DMS153 treated with DMSO at 0.1 percent for 48 hours (cell line): ENCODE data around the gene IL17RE.

Source experiments
- DNase-seq: peaks from one replicate; lab custom pipeline; 2025; ENCODE audit not compliant: unreplicated experiment; lab: John Stamatoyannopoulos, UW

Gene IL17RE

DNA sequence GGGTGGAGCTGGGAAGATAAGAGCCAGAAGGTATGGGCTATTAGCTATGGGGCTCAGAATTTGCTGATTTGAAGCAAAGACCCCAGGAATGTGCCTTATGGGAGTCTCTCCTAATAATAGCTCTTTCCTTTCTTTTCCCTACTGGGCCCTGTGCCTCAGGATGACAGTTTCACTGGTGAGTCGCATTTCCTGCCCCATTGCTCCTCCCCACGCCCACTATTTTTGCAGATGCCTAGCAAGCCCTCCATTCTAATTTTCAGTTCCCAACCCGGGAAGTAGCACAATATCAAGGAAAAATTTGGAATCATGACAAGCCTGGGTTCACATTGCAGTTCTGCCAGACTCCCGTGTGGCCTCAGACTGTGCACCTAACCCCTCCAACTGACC is 583 bp downstream of the IL17RE start:
- no peak for DNase-seq

- no peak for DNase-seq
Measured at GRCh38 chr3:9903904-9904303, 1.3 kb downstream of the IL17RE start.

- DNase-seq = no peak
Measured at GRCh38 chr3:9906480-9906879, 3.8 kb downstream of the IL17RE start.

DNA sequence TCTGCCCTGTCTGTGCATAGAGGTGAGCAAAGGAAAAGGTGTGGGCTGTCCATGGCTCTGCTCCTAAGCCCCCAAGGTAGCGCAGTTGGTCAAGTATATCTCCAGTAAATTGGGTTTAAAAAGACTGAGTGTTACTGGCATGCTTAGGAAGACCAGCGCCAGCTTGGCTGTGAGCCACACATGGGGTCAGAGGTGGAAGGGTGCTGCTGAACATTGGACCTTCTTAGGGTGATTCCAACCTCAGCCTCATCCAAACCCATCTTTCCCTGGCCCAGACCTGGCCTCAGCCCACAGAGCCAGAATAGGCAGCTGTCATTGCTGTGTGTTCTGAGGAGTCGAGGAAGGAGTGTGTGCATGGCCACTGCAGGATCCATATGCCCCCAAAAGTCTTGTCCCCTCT is 5.6 kb downstream of the IL17RE start:
- no peak for DNase-seq

DNA sequence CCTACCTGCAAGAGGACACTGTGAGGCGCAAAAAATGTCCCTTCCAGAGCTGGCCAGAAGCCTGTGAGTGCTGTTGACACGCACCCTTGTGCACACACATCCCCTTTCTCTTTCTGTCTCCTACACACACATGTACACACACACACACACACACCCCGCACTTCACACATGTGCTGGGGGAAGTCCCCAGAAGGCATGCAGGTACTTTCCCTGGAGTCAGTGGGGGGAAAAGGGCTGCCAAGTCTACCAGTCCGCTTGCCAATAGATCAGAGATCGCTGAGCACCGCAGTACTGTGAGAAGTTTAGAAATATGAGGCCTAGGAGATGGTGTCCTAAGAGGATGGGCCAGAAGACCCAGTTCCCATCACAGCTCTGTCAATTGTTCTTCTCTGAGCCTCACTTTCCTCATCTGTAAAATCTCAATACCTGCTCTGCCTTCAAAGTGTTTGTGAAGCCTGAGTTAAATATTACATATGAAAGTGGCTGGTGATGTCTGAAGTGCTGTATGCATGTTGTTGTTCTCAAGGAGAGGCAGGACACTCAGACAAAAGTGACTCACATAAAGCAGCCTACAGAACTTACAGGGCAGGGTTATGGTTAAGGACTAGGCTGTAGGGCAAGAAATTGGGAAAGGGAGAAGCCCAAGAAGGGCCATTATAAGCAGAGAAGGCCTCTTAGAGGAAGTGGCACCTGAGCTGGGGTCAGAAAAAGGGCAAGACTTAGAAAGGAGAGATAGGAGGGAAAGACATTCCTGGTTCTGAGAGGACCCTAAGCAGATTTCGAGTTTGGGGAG is 6.8 kb downstream of the IL17RE start:
- DNase-seq = no peak

DNA sequence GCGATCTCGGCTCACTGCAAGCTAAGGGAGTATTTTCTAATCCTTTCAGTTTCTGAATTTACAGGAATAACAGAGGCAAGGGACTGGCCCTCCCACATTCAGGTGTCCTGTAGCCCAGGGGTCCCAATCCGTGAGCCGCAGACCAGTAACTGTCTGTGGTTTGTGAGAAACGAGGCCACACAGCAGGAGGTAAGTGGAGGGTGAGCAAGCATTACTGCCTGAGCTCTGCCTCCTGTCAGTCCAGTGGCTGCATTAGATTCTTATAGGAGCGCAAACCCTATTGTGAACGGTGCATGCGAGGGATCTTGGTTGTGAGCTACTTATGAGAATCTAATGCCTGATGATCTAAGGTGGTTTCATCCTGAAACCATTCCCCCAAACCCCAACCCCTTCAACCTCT is 9.2 kb downstream of the IL17RE start:
- DNase-seq = no peak

DNA sequence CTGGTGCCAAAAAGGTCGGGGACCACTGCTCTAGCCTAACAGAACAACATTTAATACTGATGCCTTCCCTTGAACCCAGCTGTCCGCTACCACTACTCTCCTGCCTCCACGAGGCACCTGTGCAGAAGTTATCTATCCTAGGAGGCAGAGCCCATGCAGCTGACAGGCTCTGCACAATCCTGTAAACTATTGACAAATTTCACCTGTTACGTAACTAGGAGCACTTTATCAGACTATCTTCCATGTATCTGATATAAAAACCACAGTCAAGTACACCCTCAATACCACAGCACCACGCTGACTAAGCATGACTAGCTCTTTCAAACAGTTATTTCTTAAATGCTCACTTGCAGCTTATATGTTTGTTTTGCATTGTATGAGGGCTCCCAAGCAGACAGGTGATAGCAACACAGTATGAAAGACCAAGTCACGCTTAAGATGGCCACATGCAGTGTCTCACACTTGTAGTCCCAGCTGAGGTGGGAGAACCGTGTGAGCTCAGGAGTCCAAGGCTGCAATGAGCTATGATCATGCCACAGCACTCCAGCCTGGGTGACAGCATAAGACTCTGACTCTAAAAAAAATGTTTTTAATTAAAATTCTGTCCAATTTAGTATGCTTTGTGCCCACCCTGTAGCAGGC is 9.8 kb downstream of the IL17RE start:
- DNase-seq = no peak

GRCh38 chr3:9913601-9914000 is 11.0 kb downstream of the IL17RE start:
- DNase-seq = no peak

GRCh38 chr3:9914011-9914410 is 11.4 kb downstream of the IL17RE start:
- no peak for DNase-seq

DNA sequence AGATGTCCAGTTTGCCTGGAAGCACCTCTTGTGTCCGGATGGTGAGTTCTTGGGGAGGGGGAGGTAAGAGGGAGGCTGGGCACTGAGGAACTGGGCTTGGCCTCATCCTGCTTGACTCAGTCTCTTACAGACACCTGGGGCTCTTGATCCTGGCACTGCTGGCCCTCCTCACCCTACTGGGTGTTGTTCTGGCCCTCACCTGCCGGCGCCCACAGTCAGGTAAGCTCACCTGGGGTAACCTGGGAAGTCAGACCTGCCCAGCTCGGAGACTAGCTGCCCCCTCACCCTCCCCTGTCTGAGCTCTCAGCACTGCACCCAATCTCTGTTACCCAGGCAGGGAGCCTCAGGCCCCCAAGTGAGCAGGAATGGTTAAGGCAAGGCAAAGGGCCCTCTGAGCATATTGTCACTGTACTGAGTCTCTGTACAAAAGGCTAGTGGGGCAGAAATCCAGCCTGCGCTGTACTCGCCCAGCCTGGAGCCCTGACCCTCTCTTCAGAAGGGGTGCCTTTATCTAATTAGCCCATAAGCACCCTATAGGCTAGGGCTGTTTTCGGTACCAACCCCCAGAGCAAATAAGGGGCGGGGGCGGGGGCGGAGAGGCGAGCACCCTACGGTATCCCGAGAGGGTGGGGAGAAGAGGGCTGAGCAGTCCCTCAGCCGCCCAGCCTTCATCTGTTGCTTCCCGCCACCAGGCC is 12.1 kb downstream of the IL17RE start:
- DNase-seq = no peak

DNA sequence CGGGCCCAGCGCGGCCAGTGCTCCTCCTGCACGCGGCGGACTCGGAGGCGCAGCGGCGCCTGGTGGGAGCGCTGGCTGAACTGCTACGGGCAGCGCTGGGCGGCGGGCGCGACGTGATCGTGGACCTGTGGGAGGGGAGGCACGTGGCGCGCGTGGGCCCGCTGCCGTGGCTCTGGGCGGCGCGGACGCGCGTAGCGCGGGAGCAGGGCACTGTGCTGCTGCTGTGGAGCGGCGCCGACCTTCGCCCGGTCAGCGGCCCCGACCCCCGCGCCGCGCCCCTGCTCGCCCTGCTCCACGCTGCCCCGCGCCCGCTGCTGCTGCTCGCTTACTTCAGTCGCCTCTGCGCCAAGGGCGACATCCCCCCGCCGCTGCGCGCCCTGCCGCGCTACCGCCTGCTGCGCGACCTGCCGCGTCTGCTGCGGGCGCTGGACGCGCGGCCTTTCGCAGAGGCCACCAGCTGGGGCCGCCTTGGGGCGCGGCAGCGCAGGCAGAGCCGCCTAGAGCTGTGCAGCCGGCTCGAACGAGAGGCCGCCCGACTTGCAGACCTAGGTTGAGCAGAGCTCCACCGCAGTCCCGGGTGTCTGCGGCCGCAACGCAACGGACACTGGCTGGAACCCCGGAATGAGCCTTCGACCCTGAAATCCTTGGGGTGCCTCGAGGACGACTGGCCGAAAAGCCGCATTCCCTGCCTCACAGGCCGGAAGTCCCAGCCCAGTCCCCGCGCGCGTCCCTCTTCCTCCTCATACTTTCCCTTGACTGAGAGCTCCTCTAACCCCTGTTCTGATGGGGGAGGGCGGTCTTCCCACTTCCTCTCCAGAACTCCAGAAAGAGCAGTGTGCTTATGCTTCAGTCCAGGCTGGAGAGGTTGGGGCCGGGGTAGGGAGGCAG is 12.8 kb downstream of the IL17RE start:
- DNase-seq = no peak

DNA sequence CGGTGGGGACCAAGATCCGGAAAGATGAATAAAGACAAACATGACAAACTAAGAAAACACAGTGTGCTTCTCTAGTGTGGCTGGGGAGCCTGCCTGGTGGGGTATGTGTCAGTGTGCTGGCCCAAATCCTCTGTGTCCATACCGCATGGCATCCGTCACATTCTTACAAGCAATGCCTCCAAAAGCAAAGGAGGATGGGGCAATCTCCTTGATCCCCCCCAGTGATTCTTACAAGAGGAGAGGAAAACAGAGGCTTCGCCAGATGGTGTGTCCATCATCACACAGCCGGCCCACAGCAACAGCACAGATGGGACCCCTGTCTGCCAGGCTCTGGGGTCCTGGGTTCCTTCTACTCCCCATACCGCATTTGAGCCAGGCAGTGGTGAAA is 13.7 kb downstream of the IL17RE start:
- no peak for DNase-seq

GRCh38 chr3:9916734-9917680 is 14.4 kb downstream of the IL17RE start, which contains the start of gene IL17RC:
TSS of gene IL17RC (plus strand) at chr3:9917098. CDS start at chr3:9917316, 218 bp downstream.
- DNase-seq = peak; percentile 25

DNA sequence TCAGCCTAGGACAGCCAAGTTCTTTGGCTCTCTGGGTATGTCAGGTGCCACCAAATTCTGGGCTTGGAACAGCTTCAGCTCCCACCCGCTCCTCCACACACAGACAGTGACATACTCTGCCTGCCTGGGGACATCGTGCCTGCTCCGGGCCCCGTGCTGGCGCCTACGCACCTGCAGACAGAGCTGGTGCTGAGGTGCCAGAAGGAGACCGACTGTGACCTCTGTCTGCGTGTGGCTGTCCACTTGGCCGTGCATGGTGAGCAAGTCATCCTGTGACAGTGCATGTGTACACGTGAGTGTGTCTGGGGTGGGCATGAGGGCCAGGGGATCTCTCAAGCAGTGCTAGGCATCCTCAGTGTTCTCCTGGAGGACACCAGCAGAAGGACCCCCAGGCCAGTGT is 15.2 kb downstream of the IL17RE start:
- DNase-seq = no peak

DNA sequence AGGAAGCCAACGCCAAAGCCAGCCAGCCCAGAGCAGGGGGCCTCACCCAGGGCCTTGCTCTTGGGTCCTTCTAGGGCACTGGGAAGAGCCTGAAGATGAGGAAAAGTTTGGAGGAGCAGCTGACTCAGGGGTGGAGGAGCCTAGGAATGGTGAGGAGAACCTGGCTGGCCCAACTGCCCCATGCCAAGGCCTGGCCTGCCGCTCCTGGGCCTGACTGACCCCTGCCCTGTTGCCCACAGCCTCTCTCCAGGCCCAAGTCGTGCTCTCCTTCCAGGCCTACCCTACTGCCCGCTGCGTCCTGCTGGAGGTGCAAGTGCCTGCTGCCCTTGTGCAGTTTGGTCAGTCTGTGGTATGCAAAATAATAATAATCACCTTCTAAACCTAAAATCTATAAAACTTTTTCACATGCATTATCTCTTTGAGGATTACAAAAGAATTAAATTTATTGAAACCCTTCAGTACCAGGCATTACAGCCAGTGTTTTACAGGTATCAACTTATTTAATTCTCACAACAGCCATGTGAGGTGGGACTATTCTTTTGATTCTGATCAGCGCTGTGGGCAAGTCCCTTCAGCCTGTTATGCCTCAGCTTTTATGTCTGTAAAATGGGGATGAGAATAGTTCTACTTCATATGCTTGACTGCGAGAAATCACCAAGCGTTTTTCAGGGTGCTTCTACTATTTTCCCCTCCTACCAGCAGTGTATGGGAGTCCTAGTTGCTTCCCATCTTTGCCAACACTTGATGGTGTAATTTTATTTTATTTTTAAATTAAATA is 15.8 kb downstream of the IL17RE start:
- DNase-seq = no peak

GRCh38 chr3:9928158-9928557 is 25.5 kb downstream of the IL17RE start:
- DNase-seq = no peak

GRCh38 chr3:9930804-9931418 is 28.3 kb downstream of the IL17RE start:
- DNase-seq = no peak

- no peak for DNase-seq
Measured at GRCh38 chr3:9932535-9932842, 29.8 kb downstream of the IL17RE start.
